ENCODE data around the gene SMG6. TPM values are rescaled to one million over a fixed set of nuclear protein-coding genes. Genes with fewer than 3 reads are reported as not detected.

SMG6 gene
- total RNA-seq, 1 experiment from 2014 or later, result 25.6 TPM

GRCh38 chr17:2178798-2179501 lies 124.6 kb downstream of the SMG6 start:
- Mint-ChIP-seq H3K4me1 (peaks cover 22% of the 10 kb centered on the region), H3K27ac (peak overlapping the region; percentile 82), H3K9me3 (no peaks in the 10 kb centered on the region), H3K4me3 (no peak overlapping the region), H3K27me3 (ENCODE audit: low read depth) (no peaks in the 10 kb centered on the region), H3K36me3 (no peaks in the 10 kb centered on the region)
- DNase-seq (ENCODE audit: low spot score) (no peak), ATAC-seq (no peak)
- POLR2A ChIA-PET, result no interaction called here
- TF ChIP-seq SMAD4 (CRISPR knock-in tag; IDR thresholded peaks at IDR 0.05), result no peak
- no peak for TF ChIP-seq NR3C1 (CRISPR knock-in tag; conservative IDR thresholded peaks at IDR 0.05; ENCODE audit: low read depth)
- TF ChIP-seq PRDM15 (CRISPR knock-in tag; IDR thresholded peaks at IDR 0.05), result no peak
- TF ChIP-seq FOXJ3 (CRISPR knock-in tag; IDR thresholded peaks at IDR 0.05; ENCODE audit: borderline replicate concordance), result no peak
- TF ChIP-seq JAZF1 (CRISPR knock-in tag; IDR thresholded peaks at IDR 0.05), result no peak
- TF ChIP-seq CBFB (CRISPR knock-in tag; IDR thresholded peaks at IDR 0.05; ENCODE audit: low read depth), result no peak
- TF ChIP-seq, protein P1, sequence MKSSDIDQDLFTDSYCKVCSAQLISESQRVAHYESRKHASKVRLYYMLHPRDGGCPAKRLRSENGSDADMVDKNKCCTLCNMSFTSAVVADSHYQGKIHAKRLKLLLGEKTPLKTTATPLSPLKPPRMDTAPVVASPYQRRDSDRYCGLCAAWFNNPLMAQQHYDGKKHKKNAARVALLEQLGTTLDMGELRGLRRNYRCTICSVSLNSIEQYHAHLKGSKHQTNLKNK (CRISPR knock-in tag; IDR thresholded peaks at IDR 0.05), result no peak
- no peak for TF ChIP-seq CREM (CRISPR knock-in tag; IDR thresholded peaks at IDR 0.05)
- no peak for TF ChIP-seq ZNF317 (CRISPR knock-in tag; IDR thresholded peaks at IDR 0.05; ENCODE audit: borderline replicate concordance, low read depth)
- CTCF ChIA-PET, result interaction anchor here (0.6 to 3.7 kb wide), 5 partner anchors 9 to 120 kb away, joined by 3 to 19 read pairs (median 5); no protein-coding TSS in a partner anchor

DNA sequence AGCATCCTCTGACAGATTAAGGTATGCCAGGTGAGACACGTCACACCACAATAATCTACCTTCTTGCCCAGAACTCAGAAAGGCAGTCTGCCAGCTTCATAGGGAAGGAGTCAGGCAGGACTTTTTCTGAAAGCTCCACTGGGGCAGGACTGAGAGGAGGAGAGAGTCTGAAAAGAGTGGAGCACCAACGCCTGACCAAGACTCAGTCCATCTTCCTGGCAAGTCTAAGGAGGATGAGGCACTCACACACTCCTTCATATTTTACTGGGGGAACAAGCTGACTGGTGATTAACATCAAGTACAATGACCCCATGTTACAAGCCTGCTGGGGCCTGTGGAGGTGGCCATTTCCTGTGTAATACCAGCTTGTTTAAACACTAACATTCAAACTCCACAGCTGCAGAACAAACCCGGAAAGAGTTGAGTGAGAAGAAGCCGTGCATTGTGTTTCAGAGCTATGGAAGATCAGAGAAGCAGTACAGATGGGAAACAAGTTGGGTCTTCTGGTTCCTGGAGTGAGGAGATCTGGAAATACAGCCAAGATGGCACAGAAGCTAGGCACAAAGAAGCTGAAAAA lies 126.3 kb downstream of the SMG6 start:
- Mint-ChIP-seq H3K36me3 (no peaks in the 10 kb centered on the region), H3K4me3 (no peak overlapping the region), H3K9me3 (no peaks in the 10 kb centered on the region), H3K27ac (peak overlapping the region; percentile 37; the same call in 1 of the 2 replicates), H3K27me3 (ENCODE audit: low read depth) (no peaks in the 10 kb centered on the region), H3K4me1 (peaks cover 26% of the 10 kb centered on the region)
- CTCF ChIA-PET, result interaction anchor here (0.6 to 3.7 kb wide), 4 partner anchors 43 to 123 kb away, joined by 3 to 19 read pairs (median 5); partner anchors contain the start of gene HIC1
- no peak for TF ChIP-seq JAZF1 (CRISPR knock-in tag; IDR thresholded peaks at IDR 0.05)
- TF ChIP-seq, protein P2, sequence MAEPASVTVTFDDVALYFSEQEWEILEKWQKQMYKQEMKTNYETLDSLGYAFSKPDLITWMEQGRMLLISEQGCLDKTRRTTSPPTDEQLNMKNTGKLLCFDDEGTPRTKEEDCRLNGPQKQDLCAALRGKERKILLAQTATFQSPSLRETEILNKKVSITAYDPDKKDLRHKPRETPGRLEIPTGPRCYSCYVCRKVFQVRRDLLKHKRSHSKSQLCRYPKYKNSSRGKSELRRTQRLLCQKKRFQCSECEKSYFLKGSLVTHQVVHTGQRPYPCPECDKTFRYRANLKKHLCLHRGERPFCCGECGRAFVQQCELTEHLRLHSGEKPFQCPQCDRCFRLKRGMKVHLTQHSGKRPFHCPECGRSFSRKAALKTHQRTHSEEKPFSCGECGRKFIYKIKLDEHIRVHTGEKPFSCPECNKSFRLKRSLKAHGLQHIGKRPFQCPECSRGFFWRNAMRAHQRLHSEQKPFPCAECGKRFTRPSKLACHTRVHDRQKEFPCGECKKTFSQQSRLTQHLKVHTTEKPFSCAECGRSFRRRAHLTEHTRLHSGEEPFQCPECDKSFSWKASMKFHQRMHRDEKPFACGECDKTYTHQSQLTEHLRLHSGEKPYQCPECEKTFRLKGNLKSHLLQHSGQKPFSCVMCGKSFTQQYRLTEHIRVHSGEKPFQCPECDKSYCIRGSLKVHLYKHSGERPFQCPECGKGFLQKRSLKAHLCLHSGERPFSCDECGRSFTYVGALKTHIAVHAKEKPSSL (CRISPR knock-in tag; conservative IDR thresholded peaks at IDR 0.05), result no peak
- TF ChIP-seq ZNF396 (CRISPR knock-in tag; IDR thresholded peaks at IDR 0.05; ENCODE audit: borderline replicate concordance), result no peak
- TF ChIP-seq EMX1 (CRISPR knock-in tag; IDR thresholded peaks at IDR 0.05), result no peak
- no peak for TF ChIP-seq AFF4 (CRISPR knock-in tag; IDR thresholded peaks at IDR 0.05; ENCODE audit: borderline replicate concordance)
- POLR2A ChIA-PET, result no interaction called here
- DNase-seq (ENCODE audit: low spot score) (no peak), ATAC-seq (no peak)

Data from WTC11 (cell line).